GM19324 (cell line): Measurements from ENCODE around the gene PNKD.

Experiments
- ATAC-seq: cut with Tn5 transposase; IDR thresholded peaks from one replicate; pipeline ENCODE4 v1.9.1; 2021; ENCODE audit warnings: mild to moderate bottlenecking, moderate library complexity; ENCODE audit not compliant: unreplicated experiment, low FRiP score

The PNKD gene

DNA sequence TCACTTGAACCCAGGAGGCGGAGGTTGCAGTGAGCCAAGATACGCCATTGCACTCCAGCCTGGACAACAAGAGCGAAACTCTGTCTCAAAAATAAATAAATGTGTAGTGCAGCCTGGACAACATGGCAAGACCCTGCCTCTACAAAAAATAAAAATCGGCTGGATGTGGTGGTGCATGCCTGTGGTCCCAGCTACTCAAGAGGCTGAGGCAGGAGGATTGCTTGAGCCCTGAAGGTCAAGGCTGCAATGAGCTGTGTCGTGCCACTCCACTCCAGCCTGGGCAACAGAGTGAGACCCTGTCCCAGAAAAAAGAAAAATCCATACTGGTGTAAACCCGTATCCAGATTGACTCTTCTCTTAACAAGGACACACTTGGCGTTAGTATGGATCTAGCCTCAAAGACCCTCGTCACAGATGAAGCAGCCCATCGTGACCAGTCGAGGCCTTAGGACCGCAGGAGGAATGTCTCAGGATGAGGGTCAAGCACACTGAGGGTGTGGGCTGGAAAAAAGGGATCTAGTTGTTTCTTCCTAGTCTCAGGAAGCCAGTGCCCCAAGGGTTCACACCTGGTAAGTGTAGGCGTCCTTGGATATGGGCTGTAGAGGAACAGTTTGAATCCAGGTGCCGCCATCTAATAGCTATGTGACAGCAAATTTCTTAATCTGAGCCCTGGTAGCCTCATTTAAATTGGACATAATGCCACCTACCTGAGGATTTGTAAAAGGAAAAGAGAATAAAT lies 13.5 kb upstream of the PNKD start:
- no peak for ATAC-seq

DNA sequence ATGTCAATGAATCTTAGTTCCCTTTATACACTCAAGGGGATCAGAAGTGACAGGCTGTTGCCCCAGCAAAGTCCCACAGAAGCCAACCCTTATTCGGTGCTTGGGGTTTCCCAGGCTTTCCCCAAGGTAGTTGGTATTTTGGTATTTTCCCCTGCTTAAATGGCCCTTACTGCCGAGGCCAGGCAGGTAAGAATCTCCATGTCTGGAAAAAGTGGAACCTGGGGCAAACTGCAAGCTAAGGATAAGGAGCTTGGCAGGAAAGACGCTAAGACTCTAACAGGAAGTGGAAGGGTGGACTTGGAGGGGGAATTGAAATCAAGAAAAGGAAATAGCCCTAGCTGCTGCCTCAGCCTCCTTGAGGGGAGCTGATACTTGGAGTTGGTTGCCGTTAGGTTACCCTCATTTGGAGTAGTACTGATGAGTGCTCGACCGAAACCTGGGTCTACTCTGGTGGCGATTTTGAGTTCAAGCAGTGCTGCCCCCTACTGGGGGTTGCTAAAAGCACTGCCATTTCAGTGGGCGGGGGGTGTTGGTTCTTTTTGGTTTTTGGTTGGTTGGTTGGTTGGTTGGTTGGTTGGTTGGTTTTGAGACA lies 12.8 kb upstream of the PNKD start:
- ATAC-seq, result peak; percentile 47

DNA sequence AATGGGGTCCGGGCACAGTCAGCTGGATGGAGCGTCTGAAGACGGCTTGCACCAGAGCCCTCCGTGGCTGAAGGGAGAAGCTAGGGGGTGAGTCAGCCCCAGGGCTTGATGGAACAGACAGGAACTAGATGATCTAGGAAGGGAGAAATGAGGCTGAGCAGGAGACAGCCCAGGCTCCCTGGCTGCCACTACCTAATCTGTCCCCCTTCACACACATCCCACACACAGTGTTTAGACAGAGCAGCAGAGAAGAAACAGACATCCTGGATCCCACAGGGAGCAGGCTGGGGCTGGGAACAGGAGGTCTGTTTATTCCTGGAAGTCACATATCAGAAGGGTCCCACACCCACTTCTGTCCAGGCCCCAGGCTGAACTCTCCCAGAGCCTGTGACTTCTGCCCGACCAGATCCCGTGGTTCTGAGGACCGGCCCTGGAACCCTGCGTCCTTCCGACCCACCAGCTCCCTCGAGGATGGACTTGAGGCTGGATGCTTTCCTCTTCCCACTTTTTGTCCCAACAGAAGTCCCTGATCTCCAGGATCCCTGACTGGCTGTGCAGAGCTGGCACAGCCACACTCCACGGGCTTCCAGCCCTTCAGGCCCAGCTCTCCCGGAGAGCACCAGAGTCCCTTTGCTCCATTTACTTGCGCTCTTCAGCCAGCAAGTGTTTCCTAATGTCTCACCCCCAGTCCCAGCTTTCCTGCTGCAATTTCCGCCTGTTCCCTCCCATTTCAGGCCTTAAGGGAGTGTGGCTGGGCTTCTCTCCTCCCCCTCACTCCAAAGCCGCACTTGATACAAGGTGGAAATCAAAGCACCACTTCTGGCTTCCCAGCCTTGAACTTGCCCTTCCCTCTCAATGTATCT lies 11.0 kb upstream of the PNKD start:
- no peak for ATAC-seq

DNA sequence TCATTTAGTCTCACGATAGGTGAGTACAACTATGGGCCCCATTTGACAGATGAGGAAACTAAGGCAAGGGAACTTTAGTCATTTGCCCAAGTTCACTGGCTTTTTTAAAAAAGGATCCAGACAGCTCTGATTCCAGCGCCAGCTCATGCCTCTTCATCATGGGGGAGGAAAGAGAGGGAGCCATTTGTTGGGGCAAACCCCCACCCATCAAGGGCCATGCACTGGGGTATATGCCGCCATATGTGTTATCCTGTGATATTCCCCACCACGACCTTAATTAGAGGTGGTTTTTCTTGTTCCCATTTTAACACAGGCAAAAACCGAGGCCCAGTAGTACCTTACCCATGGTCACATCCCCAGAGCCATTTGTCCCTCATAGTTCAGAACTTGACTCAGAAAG lies 10.2 kb upstream of the PNKD start:
- no peak for ATAC-seq

DNA sequence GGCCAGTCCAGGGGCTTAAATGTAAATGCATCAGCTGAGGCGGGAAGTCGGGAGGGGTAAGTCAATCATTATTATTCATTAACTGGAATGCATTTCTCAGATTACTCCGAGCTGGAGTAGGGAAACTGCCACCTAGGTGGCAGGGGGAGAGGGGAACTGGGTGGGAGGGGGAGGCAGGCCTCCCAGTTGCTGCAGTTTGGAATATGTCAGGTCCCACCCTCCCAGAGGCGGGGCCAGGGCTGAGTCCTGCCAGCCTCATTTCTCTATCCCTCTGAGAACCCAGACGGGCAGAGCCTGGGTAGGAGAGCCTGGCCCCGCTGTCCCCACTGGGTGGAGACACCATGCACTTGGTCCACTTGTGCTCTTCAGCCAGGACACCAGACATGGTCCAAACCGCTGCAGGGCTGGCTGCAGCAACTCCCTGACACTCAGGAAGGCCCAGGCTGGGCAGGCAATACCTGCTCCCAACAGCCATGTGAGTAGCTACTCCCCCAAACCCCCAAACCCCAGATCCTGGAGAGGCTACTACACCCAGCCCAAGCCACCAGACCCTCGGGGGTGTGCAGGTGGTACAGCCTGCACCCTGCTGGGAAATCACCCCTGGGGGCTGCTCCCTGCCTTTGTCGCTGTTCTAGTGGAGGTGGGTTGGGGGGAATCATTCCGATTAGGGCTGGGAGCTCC lies 9.4 kb upstream of the PNKD start, which contains the start of gene GPBAR1:
Gene GPBAR1, plus strand, starts transcription at position 274 of the 681 bp plus-strand sequence. CDS start 1,710 bp downstream, outside the sequence.
- no peak for ATAC-seq

DNA sequence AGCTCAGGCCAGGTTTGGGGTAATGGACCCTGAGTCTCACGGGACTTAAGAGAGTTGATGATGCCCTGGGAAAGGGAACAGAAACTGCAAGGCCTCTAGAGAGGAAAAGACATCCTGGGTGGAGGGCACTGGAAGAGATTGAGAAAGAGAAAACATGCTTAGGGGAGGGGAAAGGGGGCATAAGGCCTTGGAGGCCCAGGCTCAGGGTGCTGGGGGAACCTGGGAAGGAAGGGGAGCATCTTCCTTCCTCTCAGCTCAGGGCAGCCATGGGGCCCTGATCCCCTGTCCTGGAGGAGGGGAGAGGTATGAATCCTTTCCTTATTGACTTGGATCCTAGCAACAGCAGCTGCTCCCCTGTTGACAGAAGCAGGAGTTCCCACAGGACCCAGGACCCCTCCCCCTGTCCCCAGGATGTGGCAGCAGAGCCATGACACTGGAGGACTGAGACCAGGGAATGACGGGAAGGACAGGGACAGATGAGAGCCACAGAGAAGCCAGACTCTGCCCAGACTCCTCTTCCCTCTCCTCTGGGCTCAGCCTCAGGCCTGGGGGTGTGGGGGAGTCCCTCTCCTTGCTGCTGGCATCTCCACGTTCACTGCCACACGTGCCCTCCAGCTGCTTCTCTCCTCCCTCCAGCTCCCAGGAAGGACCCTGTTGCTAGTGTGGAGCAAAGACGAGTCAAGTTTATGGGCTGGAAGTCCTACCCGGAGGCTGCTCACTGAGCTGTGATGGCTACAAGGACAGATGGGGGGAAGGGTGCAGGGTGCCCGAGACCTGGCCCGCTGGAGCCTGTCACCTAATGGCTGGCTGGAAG lies 8.7 kb upstream of the PNKD start:
- no peak for ATAC-seq

DNA sequence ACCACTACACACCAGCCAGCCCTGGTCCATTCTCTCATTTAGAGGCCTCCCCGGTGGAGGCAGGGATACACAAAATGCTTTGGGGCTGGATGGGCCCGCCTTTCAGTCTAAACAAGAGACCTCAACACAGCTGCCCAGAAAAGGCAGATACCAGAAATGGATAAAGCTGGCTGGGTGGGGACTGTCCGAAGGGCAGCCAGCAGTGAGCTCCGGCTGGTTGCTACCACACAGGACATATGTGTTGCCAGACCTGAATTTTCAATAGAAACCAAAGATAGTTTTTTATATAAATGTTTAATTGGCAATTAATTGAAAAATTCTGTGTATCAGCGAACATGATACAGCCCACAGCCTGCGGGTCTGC lies 8.1 kb upstream of the PNKD start:
- no peak for ATAC-seq

DNA sequence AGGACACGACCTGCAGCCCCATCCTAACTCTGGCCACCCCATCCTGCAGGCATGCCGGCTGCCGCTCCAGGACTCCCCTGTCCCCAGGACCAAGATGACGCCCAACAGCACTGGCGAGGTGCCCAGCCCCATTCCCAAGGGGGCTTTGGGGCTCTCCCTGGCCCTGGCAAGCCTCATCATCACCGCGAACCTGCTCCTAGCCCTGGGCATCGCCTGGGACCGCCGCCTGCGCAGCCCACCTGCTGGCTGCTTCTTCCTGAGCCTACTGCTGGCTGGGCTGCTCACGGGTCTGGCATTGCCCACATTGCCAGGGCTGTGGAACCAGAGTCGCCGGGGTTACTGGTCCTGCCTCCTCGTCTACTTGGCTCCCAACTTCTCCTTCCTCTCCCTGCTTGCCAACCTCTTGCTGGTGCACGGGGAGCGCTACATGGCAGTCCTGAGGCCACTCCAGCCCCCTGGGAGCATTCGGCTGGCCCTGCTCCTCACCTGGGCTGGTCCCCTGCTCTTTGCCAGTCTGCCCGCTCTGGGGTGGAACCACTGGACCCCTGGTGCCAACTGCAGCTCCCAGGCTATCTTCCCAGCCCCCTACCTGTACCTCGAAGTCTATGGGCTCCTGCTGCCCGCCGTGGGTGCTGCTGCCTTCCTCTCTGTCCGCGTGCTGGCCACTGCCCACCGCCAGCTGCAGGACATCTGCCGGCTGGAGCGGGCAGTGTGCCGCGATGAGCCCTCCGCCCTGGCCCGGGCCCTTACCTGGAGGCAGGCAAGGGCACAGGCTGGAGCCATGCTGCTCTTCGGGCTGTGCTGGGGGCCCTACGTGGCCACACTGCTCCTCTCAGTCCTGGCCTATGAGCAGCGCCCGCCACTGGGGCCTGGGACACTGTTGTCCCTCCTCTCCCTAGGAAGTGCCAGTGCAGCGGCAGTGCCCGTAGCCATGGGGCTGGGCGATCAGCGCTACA lies 7.4 kb upstream of the PNKD start:
- ATAC-seq, result no peak

DNA sequence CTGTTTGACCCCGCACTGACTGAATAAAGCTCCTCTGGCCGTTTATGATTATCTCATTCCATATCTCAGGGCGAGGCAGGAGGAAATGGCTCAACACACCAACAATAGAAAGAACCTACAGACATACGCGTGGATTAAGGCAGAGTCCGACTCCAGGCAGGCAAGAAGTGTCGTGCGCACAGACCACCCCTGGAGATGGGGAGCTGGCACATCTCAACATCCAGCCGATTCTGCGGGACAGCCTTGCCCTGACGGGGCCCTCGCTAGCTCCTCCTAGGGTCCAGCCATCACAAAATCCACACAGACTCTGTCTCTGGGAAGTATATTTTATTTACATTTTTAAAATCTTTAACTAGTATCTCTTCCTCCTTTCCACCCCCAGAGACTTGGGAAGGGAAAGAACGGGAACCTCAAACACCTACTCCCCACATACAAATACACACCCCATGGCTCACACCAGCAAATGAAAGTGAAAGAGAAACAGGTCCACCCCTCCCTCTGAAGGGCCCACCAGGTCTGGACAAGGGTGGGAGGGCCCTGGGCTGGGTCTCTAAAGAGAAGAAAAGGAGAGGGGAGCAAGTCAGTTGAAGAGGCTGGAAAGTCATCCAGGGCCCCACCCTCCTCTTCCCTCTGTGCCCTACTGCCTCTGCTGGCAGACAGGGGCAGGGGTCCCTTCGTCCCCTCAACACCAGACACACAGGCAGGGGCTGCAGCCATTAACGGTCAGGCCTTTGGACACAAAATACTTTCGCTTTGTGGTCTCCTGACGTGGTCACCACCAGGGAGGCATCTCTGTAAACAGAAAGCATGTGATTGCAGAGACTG lies 6.3 kb upstream of the PNKD start:
- ATAC-seq, result no peak

DNA sequence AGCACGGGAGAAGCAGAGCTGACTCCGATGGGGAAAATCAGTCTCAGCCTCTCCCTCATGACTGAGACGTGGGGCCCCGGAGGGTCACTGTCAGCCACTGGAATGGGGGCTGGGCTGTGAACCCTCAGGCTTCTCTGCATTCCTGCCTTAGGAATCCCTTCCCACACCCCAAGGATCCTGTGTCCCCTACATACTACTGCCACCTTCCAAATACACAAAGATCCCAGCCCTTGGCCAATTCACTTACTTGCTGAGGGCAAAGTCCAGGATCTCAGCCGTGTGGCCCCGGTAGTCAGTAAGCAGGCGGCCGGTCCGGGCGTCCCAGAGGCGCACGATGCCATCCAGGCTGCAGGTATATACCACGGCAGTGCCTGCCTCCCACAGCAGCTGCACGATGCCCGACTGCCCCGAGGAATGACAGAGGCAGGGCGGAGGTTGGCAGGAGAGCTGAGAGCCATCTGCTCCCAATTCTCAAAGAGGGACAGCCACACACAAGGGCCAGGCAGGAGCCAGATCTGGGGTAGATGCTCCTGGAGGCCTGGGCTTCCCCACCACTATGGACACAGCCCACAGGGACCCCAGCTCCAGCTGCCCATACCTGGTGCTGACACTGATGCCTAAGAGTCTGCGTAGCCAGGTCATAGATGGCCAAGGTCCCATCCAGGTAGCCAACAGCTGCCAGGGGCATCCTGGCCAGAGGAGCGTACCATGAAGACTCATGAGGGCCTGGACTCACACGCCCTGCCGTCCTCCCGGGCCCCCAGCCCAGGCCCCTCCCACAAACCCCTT lies 5.4 kb upstream of the PNKD start:
- ATAC-seq, result no peak

DNA sequence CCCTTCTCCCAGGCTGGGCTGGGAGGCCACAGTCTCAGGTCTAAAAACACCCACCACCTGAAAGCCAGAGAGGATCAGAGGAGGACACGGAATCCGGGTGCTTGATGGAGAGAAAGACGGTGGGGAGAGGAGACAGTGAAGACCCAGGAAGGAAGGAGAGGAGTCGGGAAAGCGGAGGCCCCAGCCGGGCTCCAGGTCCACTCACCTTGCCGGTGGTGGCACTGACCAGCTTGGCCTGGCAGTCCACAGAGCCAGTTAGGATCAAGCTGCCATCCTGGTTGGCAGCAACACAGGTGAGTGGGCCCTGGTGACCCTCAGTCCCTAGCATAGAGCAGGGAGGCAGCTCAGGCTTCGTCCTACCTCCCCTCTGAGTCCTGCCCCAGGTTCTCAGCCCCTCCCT lies 4.7 kb upstream of the PNKD start:
- no peak for ATAC-seq

DNA sequence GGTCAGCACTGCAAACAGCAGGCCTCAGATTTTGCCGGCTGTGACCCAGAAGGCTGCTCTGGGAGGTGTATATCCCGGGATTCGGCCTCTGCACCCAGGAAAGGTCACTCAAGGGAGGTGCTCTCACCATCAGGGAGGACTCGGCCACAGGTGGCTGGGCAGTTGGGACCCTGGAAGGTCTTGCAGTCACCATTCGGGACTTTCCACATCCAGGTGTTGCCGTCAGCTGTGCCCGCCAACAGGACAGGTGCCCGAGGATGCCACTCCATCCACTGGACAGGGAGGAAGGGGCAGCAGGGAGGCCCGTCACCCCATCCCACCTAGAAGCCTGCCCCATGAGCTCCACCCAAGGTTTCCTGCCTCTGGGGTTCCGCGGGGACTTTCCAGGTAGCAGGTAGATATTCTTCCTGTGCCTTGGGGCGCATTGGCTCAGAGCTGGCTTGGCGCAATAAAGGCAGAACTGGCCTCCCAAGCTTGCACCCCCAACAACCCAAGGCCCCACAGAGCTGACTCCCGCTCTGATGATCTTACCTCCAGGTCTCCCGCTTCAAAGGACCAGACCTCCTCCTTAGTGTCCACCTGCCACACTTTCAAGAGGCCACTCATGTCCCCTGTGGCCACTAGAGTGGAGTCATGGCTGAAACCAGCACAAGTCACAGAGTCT lies 3.9 kb upstream of the PNKD start:
- ATAC-seq, result no peak

DNA sequence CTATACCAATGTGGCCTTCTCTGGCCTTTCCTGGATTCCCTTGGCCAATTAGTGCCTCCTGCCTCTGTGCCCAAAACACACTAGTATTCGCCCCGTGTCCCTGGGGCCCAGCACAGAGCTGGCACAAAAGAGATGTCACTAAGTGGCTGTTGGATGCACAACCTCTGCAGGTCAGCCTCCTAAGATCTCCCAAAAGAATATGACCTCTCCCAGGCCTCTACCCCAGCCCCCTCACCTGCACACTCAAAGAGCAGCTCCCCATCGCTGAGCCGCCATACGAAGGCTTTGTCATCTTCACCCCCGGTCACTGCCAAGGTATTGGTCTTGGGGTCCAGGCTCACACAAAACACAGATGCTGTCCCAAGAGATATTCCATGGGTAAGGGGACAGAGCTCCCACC lies 3.1 kb upstream of the PNKD start:
- ATAC-seq, result no peak

DNA sequence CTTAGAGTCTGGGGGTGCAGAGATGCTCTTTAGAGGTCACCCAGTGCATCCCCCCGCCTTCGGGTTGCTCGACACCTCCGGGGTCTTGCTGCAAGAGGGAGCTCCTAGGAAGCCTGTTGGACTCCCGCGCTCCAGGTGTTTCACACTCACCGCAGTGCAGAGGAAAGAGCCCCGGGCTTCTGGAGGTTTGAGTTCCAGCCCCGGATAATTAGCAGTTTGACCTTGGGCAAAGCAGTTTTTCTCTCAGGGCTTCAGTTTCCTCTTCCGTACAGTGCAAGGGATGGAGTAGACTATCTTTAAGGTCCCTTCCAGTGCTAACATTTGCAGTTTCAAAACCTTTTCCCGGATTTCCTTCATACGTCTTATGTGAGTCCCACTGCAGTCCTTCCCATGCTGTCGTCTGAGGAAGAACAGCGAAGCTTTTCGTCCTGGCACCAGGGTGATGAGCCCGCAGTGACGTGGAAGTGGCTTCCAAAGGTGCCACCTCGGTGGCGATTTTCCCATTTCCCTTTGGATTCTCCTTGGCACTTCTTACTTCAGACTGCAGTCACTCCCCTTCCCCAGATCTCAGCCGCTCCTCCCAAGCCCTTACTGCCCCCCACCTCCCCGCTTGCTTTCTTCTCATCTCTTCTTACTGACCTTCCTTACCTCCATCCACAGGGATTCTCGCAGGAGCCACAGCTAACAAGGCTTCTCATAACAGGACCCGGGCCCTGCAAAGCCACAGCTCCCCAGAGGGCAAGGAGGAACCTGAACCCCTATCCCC lies 585 bp downstream of the PNKD start:
- no peak for ATAC-seq

DNA sequence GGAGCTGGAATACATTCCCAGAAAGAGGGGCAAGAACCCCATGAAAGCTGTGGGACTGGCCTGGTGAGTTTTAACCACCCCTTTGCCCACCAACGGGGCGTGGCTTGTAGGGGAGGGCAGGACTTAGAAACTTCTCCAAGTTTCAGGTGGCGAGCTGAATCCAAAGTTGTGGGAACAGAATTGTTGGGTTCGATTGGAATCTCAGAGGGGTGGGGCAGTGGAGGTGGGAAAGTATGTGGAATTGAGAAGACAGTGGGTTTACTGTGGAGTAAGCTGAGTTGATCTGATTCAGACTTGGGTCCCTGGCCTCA lies 1.1 kb downstream of the PNKD start:
- no peak for ATAC-seq

DNA sequence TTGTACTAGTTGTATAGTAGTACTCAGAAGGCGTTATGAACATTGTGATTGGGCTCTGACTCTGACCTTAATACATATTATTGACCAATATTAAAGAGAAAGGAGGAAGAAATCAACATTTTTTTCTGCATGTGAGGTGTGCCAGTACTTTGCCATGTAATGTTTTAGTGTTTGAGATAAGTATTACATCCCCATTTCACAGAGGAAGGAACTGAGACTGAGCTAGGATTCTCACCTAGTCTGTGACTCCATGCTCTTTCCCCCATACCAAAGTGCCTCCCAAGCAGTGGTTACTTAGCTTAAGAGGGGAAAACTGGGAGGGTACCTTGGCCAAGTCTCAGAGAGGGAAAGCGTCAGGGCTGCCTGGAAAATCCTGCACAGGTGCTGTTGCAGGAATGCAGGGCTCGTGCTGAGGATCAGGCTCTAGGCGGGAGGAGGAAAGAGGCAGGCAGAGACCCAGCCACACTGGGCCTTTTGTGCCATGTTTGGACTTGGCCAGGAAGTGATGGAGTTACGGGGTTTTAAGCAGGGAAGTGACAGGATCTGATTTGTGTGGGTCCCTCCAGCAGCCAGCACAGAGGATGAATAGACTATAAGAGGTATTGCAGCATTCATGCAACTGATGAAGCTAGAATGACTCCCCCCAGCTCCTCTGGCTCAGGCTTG lies 1.7 kb downstream of the PNKD start:
- no peak for ATAC-seq
